ENCODE data around the gene DLG2.
"Not testable (repeated sequence)": the region's sequence is repeated elsewhere in the genome, so short reads cannot be mapped to it uniquely, and the experiment has no call there.

DLG2 gene

GRCh38 chr11:85627332-85627997 lies at the start of gene DLG2:
TSS of gene DLG2 (minus strand) at chr11:85627344.
- peak; percentile 2 to 12 for DNase-seq

GRCh38 chr11:85673393-85673792 lies 46.2 kb upstream of the DLG2 start:
- DNase-seq, result no peak

GRCh38 chr11:85672105-85672902 lies 45.2 kb upstream of the DLG2 start:
- DNase-seq, result no peak

- not testable (repeated sequence) for DNase-seq
Observed at GRCh38 chr11:85670949-85671663, 44.0 kb upstream of the DLG2 start.

- DNase-seq, result no peak
Observed at GRCh38 chr11:85668157-85668556, 41.0 kb upstream of the DLG2 start.

GRCh38 chr11:85666687-85667086 lies 39.5 kb upstream of the DLG2 start:
- no peak for DNase-seq

GRCh38 chr11:85665733-85666132 lies 38.6 kb upstream of the DLG2 start:
- no peak for DNase-seq

GRCh38 chr11:85664615-85665481 lies 37.7 kb upstream of the DLG2 start, which contains the start of gene CREBZF:
TSS of gene CREBZF (minus strand) at chr11:85665129. CDS start at chr11:85664875, 254 bp downstream.
- DNase-seq, result peak; percentile 89 to 94

- DNase-seq, result peak; percentile 85 to 86
Observed at GRCh38 chr11:85663753-85664614, 36.8 kb upstream of the DLG2 start.

- DNase-seq, result peak in 1 of 2 donors; percentile 8
Observed at GRCh38 chr11:85663080-85663752, 36.1 kb upstream of the DLG2 start.

GRCh38 chr11:85661972-85662664 lies 35.0 kb upstream of the DLG2 start:
- DNase-seq, result no peak

GRCh38 chr11:85658180-85658579 lies 31.0 kb upstream of the DLG2 start:
- DNase-seq, result no peak

- no peak for DNase-seq
Observed at GRCh38 chr11:85656777-85657176, 29.6 kb upstream of the DLG2 start.

- not testable (repeated sequence) for DNase-seq
Observed at GRCh38 chr11:85654343-85654742, 27.2 kb upstream of the DLG2 start.

- no peak for DNase-seq
Observed at GRCh38 chr11:85652786-85653447, 25.8 kb upstream of the DLG2 start.

GRCh38 chr11:85651118-85651517 lies 24.0 kb upstream of the DLG2 start:
- no peak for DNase-seq

GRCh38 chr11:85647604-85648299 lies 20.6 kb upstream of the DLG2 start, which contains the start of gene TMEM126A:
TSS of gene TMEM126A (plus strand) at chr11:85647967. CDS start at chr11:85650256, 2,289 bp downstream.
- DNase-seq, result peak; percentile 89

GRCh38 chr11:85647078-85647477 lies 19.9 kb upstream of the DLG2 start:
- no peak for DNase-seq

- no peak for DNase-seq
Observed at GRCh38 chr11:85643191-85643614, 16.1 kb upstream of the DLG2 start.
